ENCODE results near the gene MACROD2. TPM values are rescaled to one million over a fixed set of nuclear protein-coding genes. Genes with fewer than 3 reads are reported as not detected.
A peak's percentile ranks its signal among the peaks of the same experiment; 100 is the strongest.

The MACROD2 gene
- polyA plus RNA-seq, 1 experiment = 0.47 TPM

DNA sequence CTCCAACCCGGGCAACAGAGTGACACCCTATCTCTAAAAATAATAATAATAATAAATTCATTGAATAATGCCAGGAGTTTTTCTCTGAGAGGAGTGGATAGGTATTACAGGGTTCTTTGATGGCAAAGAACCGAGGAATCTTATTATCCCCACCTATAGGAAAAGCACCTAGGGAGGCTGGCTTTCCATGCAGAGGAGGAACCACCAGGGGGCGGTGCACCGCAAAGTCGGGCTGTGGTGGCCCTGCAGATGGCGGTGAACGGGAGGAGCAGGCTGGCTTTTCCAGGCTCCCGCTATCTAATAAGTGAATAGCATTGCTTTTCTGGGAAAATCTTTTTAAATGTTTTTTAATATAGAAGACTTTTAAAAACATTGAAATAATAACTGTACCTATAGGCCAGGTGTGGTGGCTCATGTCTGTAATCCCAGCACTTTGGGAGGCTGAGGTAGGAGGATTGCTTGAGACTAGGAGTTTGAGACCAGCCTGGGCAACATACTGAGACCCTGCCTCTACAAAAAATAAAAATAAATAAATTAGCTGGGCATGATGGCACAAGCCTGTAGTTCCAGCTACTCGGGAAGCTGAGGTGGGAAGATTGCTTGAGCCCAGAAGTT lies 1713.8 kb downstream of the MACROD2 start:
- TF ChIP-seq, protein P1, sequence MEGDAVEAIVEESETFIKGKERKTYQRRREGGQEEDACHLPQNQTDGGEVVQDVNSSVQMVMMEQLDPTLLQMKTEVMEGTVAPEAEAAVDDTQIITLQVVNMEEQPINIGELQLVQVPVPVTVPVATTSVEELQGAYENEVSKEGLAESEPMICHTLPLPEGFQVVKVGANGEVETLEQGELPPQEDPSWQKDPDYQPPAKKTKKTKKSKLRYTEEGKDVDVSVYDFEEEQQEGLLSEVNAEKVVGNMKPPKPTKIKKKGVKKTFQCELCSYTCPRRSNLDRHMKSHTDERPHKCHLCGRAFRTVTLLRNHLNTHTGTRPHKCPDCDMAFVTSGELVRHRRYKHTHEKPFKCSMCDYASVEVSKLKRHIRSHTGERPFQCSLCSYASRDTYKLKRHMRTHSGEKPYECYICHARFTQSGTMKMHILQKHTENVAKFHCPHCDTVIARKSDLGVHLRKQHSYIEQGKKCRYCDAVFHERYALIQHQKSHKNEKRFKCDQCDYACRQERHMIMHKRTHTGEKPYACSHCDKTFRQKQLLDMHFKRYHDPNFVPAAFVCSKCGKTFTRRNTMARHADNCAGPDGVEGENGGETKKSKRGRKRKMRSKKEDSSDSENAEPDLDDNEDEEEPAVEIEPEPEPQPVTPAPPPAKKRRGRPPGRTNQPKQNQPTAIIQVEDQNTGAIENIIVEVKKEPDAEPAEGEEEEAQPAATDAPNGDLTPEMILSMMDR (IDR thresholded peaks at IDR 0.05; ENCODE audit: insufficient read depth, low read depth, low read length) = peak; percentile 33
- CTCF ChIA-PET = interaction anchor here (0.6 to 1.5 kb wide), 2 partner anchors 10 to 471 kb away, joined by 3 read pairs; no protein-coding TSS in a partner anchor
- H3K27me3 ChIP-seq (ENCODE audit: control insufficient read depth, insufficient read depth, low read length) = no peaks in the 10 kb centered on the region
- DNase-seq (ENCODE audit: low read depth) = no peak
- no peak overlapping the region for H3K4me3 ChIP-seq (ENCODE audit: low read depth, low read length)
- H3K36me3 ChIP-seq (ENCODE audit: control insufficient read depth, insufficient read depth, low read length) = no peaks in the 10 kb centered on the region
- POLR2A ChIA-PET = no interaction called here

DNA sequence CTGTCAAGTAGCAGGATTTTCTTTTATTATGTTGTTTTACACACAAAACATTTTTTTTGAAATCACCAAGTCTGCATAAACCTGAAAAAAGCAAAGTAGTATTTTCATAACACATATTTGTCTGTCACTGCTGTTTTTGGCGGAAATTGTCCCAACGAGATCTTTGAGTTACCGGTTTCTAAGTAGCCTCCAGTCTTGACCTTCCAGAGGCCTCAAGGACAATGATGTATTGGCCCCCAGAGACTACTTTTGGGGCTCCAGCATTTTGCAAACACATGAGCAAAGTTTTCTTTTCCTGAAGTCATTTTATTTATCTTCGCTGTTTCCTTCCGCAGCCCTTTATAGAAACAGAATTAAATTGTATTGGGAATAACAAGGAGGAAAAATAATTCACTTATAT lies 1715.3 kb downstream of the MACROD2 start:
- no peak for DNase-seq (ENCODE audit: low read depth)
- POLR2A ChIA-PET = no interaction called here
- CTCF ChIA-PET = no interaction called here
- H3K36me3 ChIP-seq (ENCODE audit: control insufficient read depth, insufficient read depth, low read length) = no peaks in the 10 kb centered on the region
- H3K27me3 ChIP-seq (ENCODE audit: control insufficient read depth, insufficient read depth, low read length) = no peaks in the 10 kb centered on the region
- TF ChIP-seq, protein P1 (IDR thresholded peaks at IDR 0.05; ENCODE audit: insufficient read depth, low read depth, low read length) = no peak
- no peak overlapping the region for H3K4me3 ChIP-seq (ENCODE audit: low read depth, low read length)

DNA sequence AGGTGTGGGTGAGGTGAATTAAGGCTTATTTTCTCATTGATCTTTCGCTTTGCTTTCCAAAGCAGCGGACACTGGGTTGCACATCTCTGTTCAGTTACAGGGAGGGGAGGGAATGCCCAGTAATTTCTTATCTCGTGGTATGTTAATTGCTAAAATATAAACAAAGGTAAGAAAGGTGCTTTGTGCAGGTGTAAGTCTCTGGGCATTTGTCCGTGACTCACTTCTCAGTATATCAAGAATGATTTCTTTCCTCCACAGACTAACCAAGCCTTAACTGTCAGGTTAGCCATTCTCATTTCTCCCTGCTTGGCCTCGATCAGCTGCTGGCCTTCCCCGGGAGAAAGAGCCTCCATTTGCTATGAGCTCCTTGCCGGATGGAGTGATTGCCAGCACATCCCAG lies 1715.9 kb downstream of the MACROD2 start:
- POLR2A ChIA-PET = no interaction called here
- no peaks in the 10 kb centered on the region for H3K36me3 ChIP-seq (ENCODE audit: control insufficient read depth, insufficient read depth, low read length)
- no peak overlapping the region for H3K4me3 ChIP-seq (ENCODE audit: low read depth, low read length)
- CTCF ChIA-PET = no interaction called here
- TF ChIP-seq, protein P1 (IDR thresholded peaks at IDR 0.05; ENCODE audit: insufficient read depth, low read depth, low read length) = no peak
- no peak for DNase-seq (ENCODE audit: low read depth)
- no peaks in the 10 kb centered on the region for H3K27me3 ChIP-seq (ENCODE audit: control insufficient read depth, insufficient read depth, low read length)

DNA sequence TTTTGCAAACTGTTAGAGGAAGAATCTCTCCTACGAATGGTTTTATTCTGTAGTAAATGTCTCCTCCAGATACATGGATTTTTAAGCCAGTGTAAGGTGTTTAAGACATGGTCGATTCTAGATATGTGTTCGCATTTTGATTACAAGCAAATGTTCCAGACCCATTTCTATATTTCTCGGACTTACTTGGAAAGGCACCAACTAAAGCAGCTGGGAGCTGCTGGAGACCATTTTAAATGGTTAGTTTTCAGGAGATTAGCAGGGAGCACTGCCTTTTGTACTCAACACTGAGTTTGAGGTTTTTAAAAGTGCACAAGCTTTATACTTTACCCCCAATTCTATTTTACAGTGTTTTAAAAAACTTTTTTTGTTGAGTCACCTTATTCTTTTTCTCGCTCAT lies 1720.9 kb downstream of the MACROD2 start:
- DNase-seq (ENCODE audit: low read depth) = no peak
- Histone ChIP-seq H3K36me3 (ENCODE audit: control insufficient read depth, insufficient read depth, low read length) (no peaks in the 10 kb centered on the region), H3K4me3 (ENCODE audit: low read depth, low read length) (no peak overlapping the region), H3K27me3 (ENCODE audit: control insufficient read depth, insufficient read depth, low read length) (no peaks in the 10 kb centered on the region)
- ChIA-PET POLR2A (no interaction called here), CTCF (no interaction called here)
- TF ChIP-seq, protein P1 (IDR thresholded peaks at IDR 0.05; ENCODE audit: insufficient read depth, low read depth, low read length) = no peak

DNA sequence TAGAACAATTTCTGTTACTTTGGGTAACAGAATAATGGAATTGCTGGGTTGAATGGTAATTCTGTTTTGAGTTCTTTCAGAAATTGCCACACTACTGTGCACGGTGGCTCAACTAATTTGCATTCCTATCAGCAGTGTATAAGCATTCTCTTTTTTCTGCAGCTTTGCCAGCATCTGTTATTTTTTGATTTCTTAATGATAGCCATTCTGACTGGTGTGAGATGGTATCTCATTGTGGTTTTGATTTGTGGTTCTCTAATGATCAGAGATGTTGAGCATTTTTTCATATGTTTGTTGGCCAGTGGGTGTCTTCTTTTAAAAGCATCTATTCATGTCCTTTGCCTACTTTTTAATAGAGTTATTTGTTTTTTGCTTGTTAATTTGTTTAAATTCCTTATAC lies 1731.1 kb downstream of the MACROD2 start:
- Histone ChIP-seq H3K36me3 (ENCODE audit: control insufficient read depth, insufficient read depth, low read length) (no peaks in the 10 kb centered on the region), H3K4me3 (ENCODE audit: low read depth, low read length) (no peak overlapping the region), H3K27me3 (ENCODE audit: control insufficient read depth, insufficient read depth, low read length) (no peaks in the 10 kb centered on the region)
- ChIA-PET CTCF (no interaction called here), POLR2A (no interaction called here)
- TF ChIP-seq, protein P1 (IDR thresholded peaks at IDR 0.05; ENCODE audit: insufficient read depth, low read depth, low read length) = no peak
- no peak for DNase-seq (ENCODE audit: low read depth)

All from BJ (cell line).